Activated T-helper 2 cell treated with anti-CD3 and anti-CD28 coated beads, Interferon-gamma antibody, Interleukin-2, Interleukin-4, amounts not matched to agents 10 μg/mL and 5 μg/mL and 100 μg/mL, durations not matched to agents 14 hours and 24 hours and 36 hours (primary cell): ENCODE results near the gene C11orf91. TPM values are rescaled to one million over a fixed set of nuclear protein-coding genes. Genes with fewer than 3 reads are reported as not detected.
"Not testable (repeated sequence)": the region's sequence is repeated elsewhere in the genome, so short reads cannot be mapped to it uniquely, and the experiment has no call there.

Experiments
- DNase-seq: peaks from one replicate; pipeline ENCODE4 v3.0.0; 2021; ENCODE audit warnings: low spot score
- H3K27ac Mint-ChIP-seq: one replicate; pipeline ENCODE4 v1.8.0; 2021; ENCODE audit warnings: mixed read lengths
- H3K27me3 Mint-ChIP-seq: one replicate; pipeline ENCODE4 v1.8.0; 2021; ENCODE audit warnings: low read depth, mixed read lengths
- H3K36me3 Mint-ChIP-seq: one replicate; pipeline ENCODE4 v1.8.0; 2021; ENCODE audit warnings: low read depth, mixed read lengths
- H3K4me1 Mint-ChIP-seq: one replicate; pipeline ENCODE4 v1.8.0; 2021; ENCODE audit warnings: low read depth, mixed read lengths
- H3K4me3 Mint-ChIP-seq: one replicate; pipeline ENCODE4 v1.8.0; 2021; ENCODE audit warnings: low read depth, mild to moderate bottlenecking, moderate library complexity, mixed read lengths
- H3K9me3 Mint-ChIP-seq: one replicate; pipeline ENCODE4 v1.8.0; 2021; ENCODE audit warnings: mixed read lengths
- intact Hi-C: fragments of 100-400 bp; cut with micrococcal nuclease; formaldehyde crosslinking; loops from one replicate; pipeline ENCODE4 v1.15.1; 2023
- total RNA-seq: library from RNA; stranded (reverse); gene quantifications from 2 replicates; pipeline ENCODE4 v1.2.3, GENCODE V29; 2022

Gene C11orf91
- total RNA-seq, 1 donor from 2014 or later = not detected

- DNase-seq = no peak
- Mint-ChIP-seq H3K27ac (no peak overlapping the region), H3K4me1 (peaks cover 14% of the 10 kb centered on the region), H3K9me3 (no peaks in the 10 kb centered on the region), H3K36me3 (peaks cover 55% of the 10 kb centered on the region), H3K27me3 (no peaks in the 10 kb centered on the region), H3K4me3 (no peak overlapping the region)
- intact Hi-C loops = loop anchor here (1.0 kb wide), 1 partner anchor 26 kb away; no protein-coding TSS in a partner anchor
Measured at GRCh38 chr11:33716243-33716642, 15.6 kb upstream of the C11orf91 start.

DNA sequence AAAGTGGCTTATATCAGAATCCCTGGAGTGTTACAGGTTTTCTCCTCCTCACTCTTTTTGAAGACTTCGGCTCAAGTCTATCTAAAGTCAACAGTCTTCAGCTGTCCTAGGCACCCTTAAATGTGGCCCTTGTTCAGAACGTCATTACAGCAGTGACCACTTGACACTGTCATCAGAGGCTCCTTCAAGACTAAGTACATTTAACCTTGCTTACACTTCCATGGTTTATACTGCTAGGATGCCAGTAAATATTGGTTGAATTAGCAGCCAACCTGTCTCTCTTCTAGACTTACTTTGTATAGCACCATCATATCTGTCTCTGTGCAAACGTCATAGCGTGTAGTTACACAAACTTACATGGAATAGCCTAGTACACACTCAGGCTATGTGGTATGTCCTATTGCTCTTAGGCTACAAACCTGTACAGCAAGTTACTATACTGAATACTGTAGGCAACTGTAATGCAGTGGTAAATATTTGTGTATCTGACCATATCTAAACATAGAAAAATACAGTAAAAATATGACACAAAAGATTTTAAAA, 13.3 kb upstream of the C11orf91 start:
- Mint-ChIP-seq H3K27me3 (no peaks in the 10 kb centered on the region), H3K9me3 (no peaks in the 10 kb centered on the region), H3K4me1 (no peaks in the 10 kb centered on the region), H3K36me3 (peaks cover 51% of the 10 kb centered on the region), H3K27ac (no peak overlapping the region), H3K4me3 (no peak overlapping the region)
- intact Hi-C loops = no loop called here
- no peak for DNase-seq

DNA sequence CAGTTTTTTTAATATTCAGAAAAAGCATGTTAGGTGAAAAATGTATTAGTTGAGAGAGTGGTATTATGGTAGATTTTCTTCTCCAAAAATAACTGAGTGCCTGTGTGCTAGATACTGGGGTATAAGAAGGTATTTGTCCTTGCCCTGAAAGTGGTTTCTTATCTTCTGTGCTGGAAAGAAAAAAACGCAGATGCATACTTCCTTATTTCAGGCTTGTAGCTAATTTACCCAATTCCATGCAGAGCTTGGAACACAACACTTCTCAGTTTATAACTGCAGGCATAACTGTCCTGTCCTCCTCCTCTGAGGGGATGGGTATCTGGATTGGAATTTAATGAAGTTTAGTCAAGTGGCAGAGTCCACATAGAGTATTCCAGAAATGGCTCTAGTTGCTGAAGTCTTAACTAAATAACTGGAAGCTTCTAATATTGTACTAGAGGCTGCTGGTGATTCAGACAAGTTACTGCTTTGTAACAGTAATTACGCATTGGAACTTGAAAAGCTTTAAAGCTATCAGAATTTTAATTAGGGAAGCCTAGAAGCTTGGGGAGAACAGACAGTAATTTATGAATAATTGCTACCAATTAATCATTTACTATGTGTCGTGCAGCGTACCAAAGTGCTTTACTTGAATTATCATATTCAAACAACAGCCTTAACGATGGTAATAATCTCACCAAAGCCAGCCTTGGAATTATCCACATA, 12.7 kb upstream of the C11orf91 start:
- H3K36me3 Mint-ChIP-seq = peaks cover 51% of the 10 kb centered on the region
- H3K4me1 Mint-ChIP-seq = no peaks in the 10 kb centered on the region
- H3K4me3 Mint-ChIP-seq = no peak overlapping the region
- intact Hi-C loops = no loop called here
- no peaks in the 10 kb centered on the region for H3K27me3 Mint-ChIP-seq
- DNase-seq = no peak
- H3K9me3 Mint-ChIP-seq = no peaks in the 10 kb centered on the region
- H3K27ac Mint-ChIP-seq = no peak overlapping the region

GRCh38 chr11:33712436-33712835, 11.8 kb upstream of the C11orf91 start:
- Mint-ChIP-seq H3K27me3 (no peaks in the 10 kb centered on the region), H3K4me3 (no peak overlapping the region), H3K36me3 (peaks cover 52% of the 10 kb centered on the region), H3K4me1 (no peaks in the 10 kb centered on the region), H3K9me3 (no peaks in the 10 kb centered on the region), H3K27ac (no peak overlapping the region)
- intact Hi-C loops = no loop called here
- no peak for DNase-seq

- Mint-ChIP-seq H3K27ac (no peak overlapping the region), H3K4me1 (peaks cover 9% of the 10 kb centered on the region), H3K9me3 (no peaks in the 10 kb centered on the region), H3K36me3 (peaks cover 40% of the 10 kb centered on the region), H3K4me3 (no peak overlapping the region), H3K27me3 (no peaks in the 10 kb centered on the region)
- intact Hi-C loops = loop anchor here (10.0 kb wide), 1 partner anchor 545 kb away; the partner anchor contains the start of gene CSTF3
- no peak for DNase-seq
Measured at GRCh38 chr11:33709466-33709865, 8.8 kb upstream of the C11orf91 start.

DNA sequence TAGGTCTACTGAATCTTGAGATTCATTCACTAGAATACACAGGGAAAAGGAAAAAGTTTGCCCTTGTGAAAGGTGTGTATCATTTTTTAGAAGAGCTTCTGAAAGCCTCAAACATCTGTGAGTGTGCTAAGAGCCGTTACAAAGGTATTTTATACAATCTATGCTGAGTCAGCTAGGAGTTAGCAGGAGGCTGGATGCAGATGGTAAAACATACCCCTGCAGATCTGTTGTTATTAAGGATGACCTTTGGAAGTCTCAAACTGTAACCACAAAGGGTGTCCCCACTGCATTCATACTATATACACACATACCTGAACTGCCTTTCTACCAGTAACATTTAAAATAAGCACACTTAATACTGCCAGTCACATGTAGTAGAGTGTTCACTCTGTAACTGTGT, 8.4 kb upstream of the C11orf91 start:
- no peaks in the 10 kb centered on the region for H3K9me3 Mint-ChIP-seq
- no peaks in the 10 kb centered on the region for H3K27me3 Mint-ChIP-seq
- H3K27ac Mint-ChIP-seq = no peak overlapping the region
- no peak overlapping the region for H3K4me3 Mint-ChIP-seq
- peaks cover 37% of the 10 kb centered on the region for H3K36me3 Mint-ChIP-seq
- peaks cover 9% of the 10 kb centered on the region for H3K4me1 Mint-ChIP-seq
- intact Hi-C loops = loop anchor here (10.0 kb wide), 1 partner anchor 544 kb away; the partner anchor contains the start of gene CSTF3
- DNase-seq = no peak

DNA sequence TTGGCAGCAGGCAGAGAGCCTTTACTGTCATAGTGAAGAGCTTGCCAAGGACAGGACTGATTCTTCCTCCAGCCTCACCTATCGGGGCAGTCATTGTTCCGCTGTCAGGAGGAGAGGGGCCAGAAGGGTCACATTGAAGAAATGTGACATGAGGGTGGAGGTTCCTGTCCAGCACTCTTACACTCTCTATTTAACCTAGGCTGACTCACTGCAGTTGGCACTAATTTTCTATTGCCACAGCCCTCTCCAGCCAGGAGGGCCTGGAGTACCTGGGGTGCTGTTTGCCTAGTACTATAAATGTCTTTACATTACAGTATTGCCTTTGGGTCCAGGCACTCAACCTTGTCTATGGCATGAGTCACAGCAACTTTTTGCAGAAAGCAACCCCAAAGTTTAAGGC, 7.2 kb upstream of the C11orf91 start:
- intact Hi-C loops = loop anchor here (10.0 kb wide), 1 partner anchor 543 kb away; the partner anchor contains the start of gene CSTF3
- H3K4me1 Mint-ChIP-seq, DNase-seq, H3K27me3 Mint-ChIP-seq, H3K27ac Mint-ChIP-seq, H3K9me3 Mint-ChIP-seq, H3K4me3 Mint-ChIP-seq: not testable (repeated sequence)
- peaks cover 32% of the 10 kb centered on the region for H3K36me3 Mint-ChIP-seq

DNA sequence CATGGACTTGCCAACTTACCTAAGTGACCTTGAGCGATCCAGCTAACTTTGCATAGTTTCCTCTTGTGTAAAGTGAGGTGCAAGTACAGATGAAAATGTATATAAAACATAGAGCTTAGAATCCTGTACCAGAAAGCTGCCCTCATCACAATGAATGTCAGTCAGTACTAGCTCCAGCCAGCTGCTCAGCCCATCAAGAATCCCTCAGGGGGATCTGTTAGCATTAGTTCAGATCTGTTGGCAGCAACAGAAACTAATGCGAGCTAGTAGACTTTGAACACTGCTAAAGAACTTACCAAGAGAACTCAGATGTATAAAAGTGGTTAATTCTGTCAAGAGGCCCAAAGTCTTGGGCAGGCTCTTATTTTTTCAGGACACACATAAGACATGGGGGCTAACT, 6.3 kb upstream of the C11orf91 start:
- H3K36me3 Mint-ChIP-seq = peaks cover 29% of the 10 kb centered on the region
- H3K4me1 Mint-ChIP-seq = peaks cover 9% of the 10 kb centered on the region
- no peak for DNase-seq
- intact Hi-C loops = loop anchor here (10.0 kb wide), 1 partner anchor 542 kb away; the partner anchor contains the start of gene CSTF3
- no peaks in the 10 kb centered on the region for H3K9me3 Mint-ChIP-seq
- H3K27ac Mint-ChIP-seq = no peak overlapping the region
- H3K27me3 Mint-ChIP-seq = peaks cover 1% of the 10 kb centered on the region
- H3K4me3 Mint-ChIP-seq = no peak overlapping the region

- Mint-ChIP-seq H3K4me3 (no peak overlapping the region), H3K27me3 (peaks cover 1% of the 10 kb centered on the region), H3K36me3 (peaks cover 29% of the 10 kb centered on the region), H3K4me1 (peaks cover 11% of the 10 kb centered on the region), H3K27ac (peak overlapping the region; percentile 22), H3K9me3 (no peaks in the 10 kb centered on the region)
- DNase-seq = no peak
- intact Hi-C loops = loop anchor here (10.0 kb wide), 1 partner anchor 542 kb away; the partner anchor contains the start of gene CSTF3
Measured at GRCh38 chr11:33706546-33706945, 5.9 kb upstream of the C11orf91 start.

- Mint-ChIP-seq H3K27ac (no peak overlapping the region), H3K36me3 (peaks cover 18% of the 10 kb centered on the region), H3K4me3 (no peak overlapping the region), H3K27me3 (peaks cover 6% of the 10 kb centered on the region), H3K4me1 (peaks cover 21% of the 10 kb centered on the region), H3K9me3 (no peaks in the 10 kb centered on the region)
- no peak for DNase-seq
- intact Hi-C loops = loop anchor here (5.0 to 10.0 kb wide), 2 partner anchors 33 to 540 kb away; partner anchors contain the start of genes CD59 and CSTF3
Measured at GRCh38 chr11:33704240-33705002, 3.8 kb upstream of the C11orf91 start.

- peaks cover 9% of the 10 kb centered on the region for H3K27me3 Mint-ChIP-seq
- no peak for DNase-seq
- peaks cover 12% of the 10 kb centered on the region for H3K36me3 Mint-ChIP-seq
- no peak overlapping the region for H3K27ac Mint-ChIP-seq
- intact Hi-C loops = loop anchor here (5.0 to 10.0 kb wide), 2 partner anchors 34 to 539 kb away; partner anchors contain the start of genes CD59 and CSTF3
- no peaks in the 10 kb centered on the region for H3K9me3 Mint-ChIP-seq
- H3K4me1 Mint-ChIP-seq = peaks cover 21% of the 10 kb centered on the region
- H3K4me3 Mint-ChIP-seq = no peak overlapping the region
Measured at GRCh38 chr11:33703788-33704187, 3.2 kb upstream of the C11orf91 start.

- intact Hi-C loops = loop anchor here (5.0 to 10.0 kb wide), 2 partner anchors 34 to 538 kb away; partner anchors contain the start of genes CD59 and CSTF3
- H3K27ac Mint-ChIP-seq = no peak overlapping the region
- DNase-seq = no peak
- peaks cover 21% of the 10 kb centered on the region for H3K4me1 Mint-ChIP-seq
- peaks cover 11% of the 10 kb centered on the region for H3K27me3 Mint-ChIP-seq
- no peaks in the 10 kb centered on the region for H3K9me3 Mint-ChIP-seq
- H3K36me3 Mint-ChIP-seq = peaks cover 8% of the 10 kb centered on the region
- no peak overlapping the region for H3K4me3 Mint-ChIP-seq
Measured at GRCh38 chr11:33703234-33703633, 2.6 kb upstream of the C11orf91 start.
